IMR-90 (cell line): ENCODE results near the gene PCDH1. TPM values are rescaled to one million over a fixed set of nuclear protein-coding genes. Genes with fewer than 3 reads are reported as not detected.

ENCODE experiments used
- ATAC-seq: fragments of 200-7000 bp; cut with Tn5 transposase; 2 replicates; pipeline ENCODE4 v1.9.1; 2020; ENCODE audit warnings: low read depth, mild to moderate bottlenecking, moderate library complexity
- BruUV-seq: library from RNA; stranded (reverse); fragments of 400-500 nt; replicated peaks from 2 replicates; lab custom pipeline; 2021; lab: Mats Ljungman, UMichigan
- CTCF ChIA-PET: fragments of 300-600 bp; formaldehyde crosslinking; extraction: SDS; loops from one replicate; lab custom pipeline; 2021; ENCODE audit warnings: antibody characterized with exemption; lab: Yijun Ruan, JAX
- POLR2A ChIA-PET: fragments of 300-600 bp; sonication (Branson Sonifier 250); formaldehyde crosslinking; loops from one replicate; lab custom pipeline; 2022; ENCODE audit warnings: antibody characterized with exemption; ENCODE audit not compliant: unreplicated experiment; lab: Charles Lee
- DNase-seq: peaks from one replicate; pipeline ENCODE4 v3.0.0; 2013
- H2AFZ ChIP-seq: replicated peaks from 2 replicates; pipeline ENCODE3; 2013; ENCODE audit warnings: low read length, mild to moderate bottlenecking; ENCODE audit not compliant: poor library complexity
- H2AK5ac ChIP-seq: 2 replicates; pipeline ENCODE4 v1.6.1; 2013; ENCODE audit warnings: low read depth, low read length, inconsistent platforms
- H2AK9ac ChIP-seq: replicated peaks from 2 replicates; pipeline ENCODE3; 2013; ENCODE audit warnings: mild to moderate bottlenecking, low read depth, low read length, moderate library complexity; ENCODE audit not compliant: poor library complexity
- H2BK120ac ChIP-seq: 2 replicates; pipeline ENCODE4 v1.6.1; 2013; ENCODE audit warnings: low read depth, low read length, inconsistent platforms
- H2BK15ac ChIP-seq: 3 replicates; pipeline ENCODE4 v1.6.1; 2013; ENCODE audit warnings: low read depth, low read length, inconsistent platforms
- H2BK20ac ChIP-seq: 2 replicates; pipeline ENCODE4 v1.6.1; 2013; ENCODE audit warnings: low read depth, mild to moderate bottlenecking, inconsistent platforms, low read length, moderate library complexity
- H2BK5ac ChIP-seq: 2 replicates; pipeline ENCODE4 v1.6.1; 2013; ENCODE audit warnings: mild to moderate bottlenecking, low read depth, low read length, inconsistent platforms; ENCODE audit not compliant: poor library complexity, severe bottlenecking
- H3K14ac ChIP-seq: replicated peaks from 2 replicates; pipeline ENCODE4 v1.6.1; 2013; ENCODE audit warnings: low read depth, low read length, inconsistent platforms
- H3K18ac ChIP-seq: 2 replicates; pipeline ENCODE4 v1.6.1; 2013; ENCODE audit warnings: low read depth, low read length, control low read depth
- H3K23ac ChIP-seq: 2 replicates; pipeline ENCODE4 v1.6.1; 2013; ENCODE audit warnings: low read depth, low read length, inconsistent platforms
- H3K27ac ChIP-seq: 2 replicates; pipeline ENCODE4 v1.5.1; 2013; ENCODE audit warnings: mild to moderate bottlenecking, control low read depth, low read length; ENCODE audit not compliant: insufficient read depth
- H3K27me3 ChIP-seq: 2 replicates; pipeline ENCODE4 v1.6.1; 2013; ENCODE audit warnings: low read length; ENCODE audit not compliant: control insufficient read depth, insufficient read depth
- H3K36me3 ChIP-seq: 2 replicates; pipeline ENCODE4 v1.6.1; 2013; ENCODE audit warnings: low read length, mixed read lengths; ENCODE audit not compliant: control insufficient read depth, insufficient read depth
- H3K4ac ChIP-seq: 2 replicates; pipeline ENCODE4 v1.6.1; 2013; ENCODE audit warnings: low read depth, low read length, inconsistent platforms
- H3K4me1 ChIP-seq: 2 replicates; pipeline ENCODE4 v1.6.1; 2013; ENCODE audit warnings: low read length, mixed read lengths; ENCODE audit not compliant: control insufficient read depth, insufficient read depth
- H3K4me2 ChIP-seq: 2 replicates; pipeline ENCODE4 v1.6.1; 2013; ENCODE audit warnings: low read depth, mild to moderate bottlenecking, control low read depth, low read length, moderate library complexity
- H3K4me3 ChIP-seq: 2 replicates; pipeline ENCODE4 v1.5.1; 2013; ENCODE audit warnings: low read depth, mild to moderate bottlenecking, control low read depth, low read length, moderate library complexity; ENCODE audit not compliant: insufficient read depth
- H3K56ac ChIP-seq: 2 replicates; pipeline ENCODE4 v1.6.1; 2013; ENCODE audit warnings: low read length, inconsistent platforms; ENCODE audit not compliant: insufficient read depth; ENCODE audit errors: extremely low read depth
- H3K79me1 ChIP-seq, 2 experiments: 2 replicates each; pipeline ENCODE4 v1.6.1; 2013; ENCODE audit warnings: low read length in 2 of 2, inconsistent platforms in 1 of 2, low read depth in 1 of 2
- H3K9ac ChIP-seq: 2 replicates; pipeline ENCODE4 v1.6.1; 2013; ENCODE audit warnings: low read depth, low read length, control low read depth
- H3K9me1 ChIP-seq: 2 replicates; pipeline ENCODE4 v1.6.1; 2013; ENCODE audit warnings: low read length, inconsistent platforms; ENCODE audit not compliant: insufficient read depth
- H3K9me3 ChIP-seq: 2 replicates; pipeline ENCODE4 v1.6.1; 2013; ENCODE audit warnings: low read length; ENCODE audit not compliant: control insufficient read depth, insufficient read depth
- H4K20me1 ChIP-seq: 2 replicates; pipeline ENCODE4 v1.6.1; 2013; ENCODE audit warnings: low read length, inconsistent platforms; ENCODE audit not compliant: insufficient read depth
- H4K5ac ChIP-seq: 2 replicates; pipeline ENCODE4 v1.6.1; 2013; ENCODE audit warnings: mild to moderate bottlenecking, low read depth, low read length, control low read depth
- H4K8ac ChIP-seq, 2 experiments: 2 replicates each; pipeline ENCODE4 v1.6.1; 2013; ENCODE audit warnings: low read depth in 2 of 2, low read length in 2 of 2, control low read depth in 1 of 2, inconsistent platforms in 1 of 2
- H4K91ac ChIP-seq: 2 replicates; pipeline ENCODE4 v1.6.1; 2013; ENCODE audit warnings: low read depth, low read length, inconsistent platforms; ENCODE audit not compliant: insufficient read depth
- CEBPB ChIP-seq: IDR thresholded peaks from 2 replicates; pipeline ENCODE4 v1.6.1; 2012; ENCODE audit warnings: low read depth, low read length, improper control_type of control experiment
- MAFK ChIP-seq: IDR thresholded peaks from 2 replicates; pipeline ENCODE4 v1.6.1; 2012; ENCODE audit warnings: low read depth, low read length, improper control_type of control experiment
- MAZ ChIP-seq: IDR thresholded peaks from 2 replicates; pipeline ENCODE4 v1.6.1; 2012; ENCODE audit warnings: low read depth, mild to moderate bottlenecking, low read length, improper control_type of control experiment, moderate library complexity, borderline replicate concordance
- NFE2L2 ChIP-seq: fragments of 150-350 bp; IDR thresholded peaks from 2 replicates; pipeline ENCODE4 v1.6.1; 2016; ENCODE audit warnings: low read depth, mild to moderate bottlenecking, low read length
- SMC3 ChIP-seq: fragments of 150-350 bp; IDR thresholded peaks from 2 replicates; pipeline ENCODE4 v1.6.1; 2016; ENCODE audit warnings: low read depth, mild to moderate bottlenecking, antibody characterized with exemption, low read length, moderate library complexity
- WGBS, 2 experiments: methylation state at CpG; one replicate each; pipeline versions ENCODE4 v1.1.5 to v1.1.7; 2013; ENCODE audit warnings: missing lambda C conversion rate in 2 of 2; ENCODE audit not compliant: insufficient read length in 1 of 2; ENCODE audit errors: extremely low coverage in 2 of 2; 5-methylcytosine and 5-hydroxymethylcytosine counted together
- dilution Hi-C: fragments of 300-500 bp; cut with HindIII; formaldehyde crosslinking; loops from one replicate; pipeline ENCODE4 v1.14.3; 2018; ENCODE audit warnings: low sequenced_read_pairs; ENCODE audit not compliant: unreplicated experiment
- in situ Hi-C: fragments of 300-500 bp; cut with MboI; formaldehyde crosslinking; loops from 3 replicates; pipeline ENCODE4 v1.14.3; 2019; ENCODE audit warnings: low sequenced_read_pairs, inconsistent platforms, mixed read lengths
- intact Hi-C: fragments of 100-400 bp; cut with micrococcal nuclease; formaldehyde crosslinking; loops from 2 replicates; pipeline ENCODE4 v1.10.0; 2022
- polyA plus RNA-seq, 3 experiments: library from polyadenylated mRNA; depleted of rRNA; stranded (reverse); fragments of >200 nt; gene quantifications; 2 replicates each; pipeline ENCODE4 v1.2.3, GENCODE V29; 2012; ENCODE audit warnings: low replicate concordance in 1 of 3
- total RNA-seq: library from RNA; depleted of rRNA; stranded (reverse); fragments of >200 nt; gene quantifications from 2 replicates; pipeline ENCODE4 v1.2.3, GENCODE V29; 2012

PCDH1 gene
- total and polyA plus RNA-seq, 2 of the 4 experiments (the other 2 are of a cell fraction) = 0.74 to 0.90 TPM

DNA sequence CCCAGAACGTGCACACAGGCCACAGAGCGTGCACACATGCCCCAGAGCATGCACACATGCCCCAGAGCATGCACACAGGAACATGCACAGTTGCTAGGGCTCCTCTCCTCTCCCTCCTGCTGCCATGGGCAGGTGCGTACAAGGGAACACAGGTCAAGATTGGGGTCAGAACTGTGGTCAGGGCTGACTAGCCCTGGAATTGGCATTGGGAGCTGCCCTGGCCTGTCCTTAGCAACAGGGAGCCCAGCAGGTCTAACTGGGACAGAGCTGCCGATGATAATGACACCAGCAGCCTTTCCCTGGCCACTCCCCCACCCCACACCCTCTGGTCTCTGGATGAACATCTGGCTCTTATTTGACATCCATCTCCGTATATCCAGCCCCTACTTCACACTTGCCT lies 8.0 kb downstream of the PCDH1 start:
- Histone ChIP-seq H3K4me1 (no peaks in the 10 kb centered on the region), H4K5ac (no peak overlapping the region), H3K27me3 (peaks cover 65% of the 10 kb centered on the region), H3K18ac (no peak overlapping the region), H2BK120ac (no peak overlapping the region), H2BK20ac (no peak overlapping the region), H3K79me1 (no peaks in the 10 kb centered on the region), H3K4ac (no peak overlapping the region), H4K91ac (no peak overlapping the region), H3K23ac (no peak overlapping the region), H4K20me1 (no peaks in the 10 kb centered on the region; the same call in 1 of the 2 replicates), H3K9me3 (no peaks in the 10 kb centered on the region), H3K56ac (no peak overlapping the region), H3K14ac (no peak overlapping the region), H3K9me1 (peaks cover 7% of the 10 kb centered on the region; the same call in 1 of the 2 replicates), H3K4me2 (no peak overlapping the region), H2AK9ac (no peak overlapping the region), H2BK15ac (no peak overlapping the region), H2AFZ (no peak overlapping the region), H3K9ac (no peak overlapping the region), H3K27ac (no peak overlapping the region), H2AK5ac (no peak overlapping the region), H3K4me3 (no peak overlapping the region), H4K8ac (no peak overlapping the region), H2BK5ac (no peak overlapping the region), H3K36me3 (no peaks in the 10 kb centered on the region)
- 36% methylated on average over 3 of the region's 5 CpGs; no CpG with 5 or more reads in 1 of the 2 experiments for WGBS, 2 experiments
- BruUV-seq = no TSS peak
- ChIA-PET CTCF (interaction anchor here (0.6 kb wide), 1 partner anchor 709 kb away, joined by 3 read pairs; no protein-coding TSS in a partner anchor), POLR2A (no interaction called here)
- TF ChIP-seq SMC3 (no peak), CEBPB (no peak), MAZ (no peak), MAFK (no peak), NFE2L2 (no peak)
- in situ Hi-C loops (no loop called here), intact Hi-C loops (no loop called here), dilution Hi-C loops (no loop called here)
- DNase-seq = no peak
- ATAC-seq = no peak
